ENCODE measurements around the gene UBE2F.

UBE2F gene

GRCh38 chr2:237966565-237967462 is at the start of gene UBE2F:
Gene UBE2F, plus strand, starts transcription at chr2:237967014. Its CDS starts 6,094 bp downstream, at chr2:237973108.
- peak; percentile 96 for DNase-seq (ENCODE audit: low read depth)

GRCh38 chr2:237917696-237918374 is 49.0 kb upstream of the UBE2F start:
- DNase-seq (ENCODE audit: low read depth): no peak

- no peak for DNase-seq (ENCODE audit: low read depth)
Measured at GRCh38 chr2:237919593-237919992, 47.2 kb upstream of the UBE2F start.

- no peak for DNase-seq (ENCODE audit: low read depth)
Measured at GRCh38 chr2:237920673-237921072, 46.1 kb upstream of the UBE2F start.

GRCh38 chr2:237921967-237922492 is 44.8 kb upstream of the UBE2F start:
- DNase-seq (ENCODE audit: low read depth): no peak

GRCh38 chr2:237922641-237923361 is 44.0 kb upstream of the UBE2F start:
- DNase-seq (ENCODE audit: low read depth): no peak

- DNase-seq (ENCODE audit: low read depth): peak; percentile 78
Measured at GRCh38 chr2:237923481-237924163, 43.2 kb upstream of the UBE2F start.

- no peak for DNase-seq (ENCODE audit: low read depth)
Measured at GRCh38 chr2:237924164-237924534, 42.7 kb upstream of the UBE2F start.

- no peak for DNase-seq (ENCODE audit: low read depth)
Measured at GRCh38 chr2:237927135-237927534, 39.7 kb upstream of the UBE2F start.

- peak; percentile 38 for DNase-seq (ENCODE audit: low read depth)
Measured at GRCh38 chr2:237927986-237928385, 38.8 kb upstream of the UBE2F start.

GRCh38 chr2:237929979-237930378 is 36.8 kb upstream of the UBE2F start:
- no peak for DNase-seq (ENCODE audit: low read depth)

GRCh38 chr2:237931205-237931721 is 35.6 kb upstream of the UBE2F start:
- DNase-seq (ENCODE audit: low read depth): peak; percentile 83

- DNase-seq (ENCODE audit: low read depth): peak; percentile 93
Measured at GRCh38 chr2:237932731-237933131, 34.1 kb upstream of the UBE2F start.

GRCh38 chr2:237934186-237934585 is 32.6 kb upstream of the UBE2F start:
- no peak for DNase-seq (ENCODE audit: low read depth)

GRCh38 chr2:237935740-237936452 is 30.9 kb upstream of the UBE2F start:
- DNase-seq (ENCODE audit: low read depth): no peak

- DNase-seq (ENCODE audit: low read depth): peak; percentile 13
Measured at GRCh38 chr2:237939251-237939650, 27.6 kb upstream of the UBE2F start.

GRCh38 chr2:237940828-237941227 is 26.0 kb upstream of the UBE2F start:
- no peak for DNase-seq (ENCODE audit: low read depth)

GRCh38 chr2:237941239-237941638 is 25.6 kb upstream of the UBE2F start:
- DNase-seq (ENCODE audit: low read depth): no peak

- no peak for DNase-seq (ENCODE audit: low read depth)
Measured at GRCh38 chr2:237942513-237942899, 24.3 kb upstream of the UBE2F start.

GRCh38 chr2:237943395-237944094 is 23.3 kb upstream of the UBE2F start:
- DNase-seq (ENCODE audit: low read depth): no peak

Data from fibroblast of gingiva (primary cell).